Measurements from ENCODE around the gene TBC1D22A. TPM values are rescaled to one million over a fixed set of nuclear protein-coding genes. Genes with fewer than 3 reads are reported as not detected.

Gene TBC1D22A
- total and polyA plus RNA-seq, 9 of the 15 experiments (the other 6 are each of a cell fraction or from before 2014, with no cell fraction given), result 0.20 to 11.5 (median 5.2) TPM

DNA sequence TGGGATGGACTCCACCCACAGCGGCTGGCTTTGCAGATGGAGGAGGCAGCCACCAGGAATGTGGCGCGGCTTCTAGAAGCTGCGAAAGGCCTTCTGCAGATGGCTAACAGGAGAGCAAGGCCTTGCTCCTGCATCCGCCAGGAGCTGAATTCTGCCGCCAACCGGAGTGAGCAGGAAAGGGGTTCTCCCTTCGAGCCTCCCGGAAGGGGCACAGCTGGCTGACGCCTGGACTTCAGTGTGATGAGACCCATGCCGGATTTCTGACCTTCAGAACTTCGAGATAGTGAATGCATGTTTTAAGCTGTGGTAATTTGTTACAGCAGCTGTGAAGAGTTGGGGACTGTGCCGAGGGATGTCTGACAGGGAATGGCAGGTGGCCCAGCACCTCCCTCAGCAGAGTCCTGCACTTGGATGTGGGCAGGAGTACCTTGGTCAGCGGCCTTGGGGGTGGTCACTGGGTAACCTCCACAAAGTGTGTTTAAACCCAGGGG, 7.7 kb downstream of the TBC1D22A start (continued):
- TF ChIP-seq ZNF695 (CRISPR knock-in tag; IDR thresholded peaks at IDR 0.05) (no peak), SMAD3 (CRISPR knock-in tag; conservative IDR thresholded peaks at IDR 0.05) (no peak)
- TF ChIP-seq, protein P1, sequence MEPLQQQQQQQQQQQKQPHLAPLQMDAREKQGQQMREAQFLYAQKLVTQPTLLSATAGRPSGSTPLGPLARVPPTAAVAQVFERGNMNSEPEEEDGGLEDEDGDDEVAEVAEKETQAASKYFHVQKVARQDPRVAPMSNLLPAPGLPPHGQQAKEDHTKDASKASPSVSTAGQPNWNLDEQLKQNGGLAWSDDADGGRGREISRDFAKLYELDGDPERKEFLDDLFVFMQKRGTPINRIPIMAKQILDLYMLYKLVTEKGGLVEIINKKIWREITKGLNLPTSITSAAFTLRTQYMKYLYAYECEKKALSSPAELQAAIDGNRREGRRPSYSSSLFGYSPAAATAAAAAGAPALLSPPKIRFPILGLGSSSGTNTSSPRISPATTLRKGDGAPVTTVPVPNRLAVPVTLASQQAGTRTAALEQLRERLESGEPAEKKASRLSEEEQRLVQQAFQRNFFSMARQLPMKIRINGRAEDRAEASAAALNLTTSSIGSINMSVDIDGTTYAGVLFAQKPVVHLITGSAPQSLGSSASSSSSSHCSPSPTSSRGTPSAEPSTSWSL (CRISPR knock-in tag; IDR thresholded peaks at IDR 0.05; ENCODE audit: borderline replicate concordance), result no peak

DNA sequence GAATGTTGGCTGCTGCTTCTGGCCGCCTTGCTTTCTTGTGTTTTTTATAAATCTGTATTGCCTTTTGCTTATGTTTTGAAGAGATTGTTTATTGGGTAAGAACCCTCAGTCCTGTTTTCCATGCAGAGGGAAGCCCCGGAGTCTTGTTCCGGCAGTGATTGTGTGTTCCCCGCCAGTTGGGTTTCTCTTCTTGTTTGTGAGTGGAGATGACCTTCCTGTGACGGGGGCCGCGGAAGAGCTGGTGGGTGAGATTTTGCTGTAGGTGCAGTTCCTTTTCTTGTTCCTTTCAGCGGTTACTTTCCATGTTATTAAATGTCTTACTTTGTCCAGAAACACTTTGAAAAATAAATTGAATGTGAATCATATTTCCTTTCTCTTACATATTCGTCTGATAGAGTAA, 8.3 kb downstream of the TBC1D22A start:
- in situ Hi-C loops (cut with MboI) (no loop called here), intact Hi-C loops (cut with micrococcal nuclease) (no loop called here)
- POLR2A ChIA-PET, result interaction anchor here (1.4 kb wide), 1 partner anchor 9 kb away, joined by 6 read pairs; no protein-coding TSS in a partner anchor
- CTCF ChIA-PET (ENCODE audit: low intra/inter-chr PET ratio), result no interaction called here
- Histone ChIP-seq H4K20me1 (replicated peaks; ENCODE audit: control insufficient read depth, insufficient read depth, low read length) (0 out of 2 replicates have a peak, but pooled peaks cover 4% of the 10 kb centered on the region), H3K79me2 (ENCODE audit: control insufficient read depth, insufficient read depth, low read length) (peaks cover 34% of the 10 kb centered on the region), H3K4me3 (no peak overlapping the region), H3K36me3 (ENCODE audit: control insufficient read depth, insufficient read depth, low read length) (peaks cover 5% of the 10 kb centered on the region; the same call in 2 of the 3 replicates), H3K27ac (ENCODE audit: extremely low read depth, low read depth, low read length) (no peak overlapping the region), H3K9me1 (ENCODE audit: control insufficient read depth, insufficient read depth, low read length) (no peaks in the 10 kb centered on the region), H3K9ac (ENCODE audit: insufficient read depth in 1 of 2, low read depth in 2 of 2, low read length in 2 of 2) (no peak overlapping the region), H3K9me3 (replicated peaks; ENCODE audit: control insufficient read depth, insufficient read depth, low read depth, low read length) (no peaks in the 10 kb centered on the region), H3K4me1 (replicated peaks in 1 of 2; ENCODE audit: control insufficient read depth in 2 of 2, insufficient read depth in 2 of 2, low read length in 2 of 2) (peaks cover 22 to 38% of the 10 kb centered on the region in 2 experiments), H2AFZ (ENCODE audit: low read depth, low read length) (no peak overlapping the region), H3K4me2 (ENCODE audit: insufficient read depth, low read length) (no peak overlapping the region), H3K27me3 (ENCODE audit: control insufficient read depth in 2 of 2, insufficient read depth in 2 of 2, low read length in 2 of 2) (no peaks in the 10 kb centered on the region)
- no peak for ATAC-seq
- FAIRE-seq, result no peak
- no peak for DNase-seq (ENCODE audit: extremely low read depth in 1 of 4, low spot score in 3 of 4)
- TF ChIP-seq RFX5 (IDR thresholded peaks at IDR 0.05; ENCODE audit: low read depth, low read length), result no peak
- no TSS peak for BruUV-seq (replicated peaks)
- WGBS (ENCODE audit: insufficient coverage, low coverage, missing lambda C conversion rate), result 81% methylated on average over 6 of the region's 9 CpGs

All from K562 (cell line).